Measurements from ENCODE around the gene DEFB115. TPM values are rescaled to one million over a fixed set of nuclear protein-coding genes. Genes with fewer than 3 reads are reported as not detected.

Gene DEFB115, protein sequence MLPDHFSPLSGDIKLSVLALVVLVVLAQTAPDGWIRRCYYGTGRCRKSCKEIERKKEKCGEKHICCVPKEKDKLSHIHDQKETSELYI
- not detected for total RNA-seq

DNA sequence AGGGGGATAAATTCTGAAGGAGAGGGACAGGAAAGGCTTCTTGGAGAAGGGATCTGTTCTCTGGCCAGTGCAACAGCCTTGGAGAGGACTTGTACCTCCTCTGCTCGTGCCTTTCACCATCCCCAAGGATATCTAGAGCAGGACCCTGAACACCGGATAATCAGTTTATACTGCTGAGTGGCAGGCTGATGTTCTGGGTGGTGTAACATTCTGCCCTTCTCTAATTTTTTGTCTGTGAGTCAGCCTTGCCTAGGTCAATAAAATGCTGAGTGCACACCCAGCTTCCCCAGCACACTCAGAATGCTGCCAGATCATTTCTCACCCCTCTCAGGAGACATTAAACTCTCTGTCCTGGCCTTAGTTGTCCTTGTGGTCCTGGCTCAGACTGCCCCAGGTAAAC, at the start of gene DEFB115:
Gene DEFB115 (plus strand): TSS at position 301 of the 400 bp plus-strand sequence. CDS start 0 bp downstream, at position 301.
- Histone ChIP-seq H3K27ac (no peak within 1 kb of the TSS), H3K4me3 (no peak within 1 kb of the TSS), H3K36me3 (no peaks in the 10 kb centered on the region), H3K27me3 (no peaks in the 10 kb centered on the region), H3K9me3 (no peaks in the 10 kb centered on the region), H3K4me1 (no peaks in the 10 kb centered on the region)
- DNase-seq (ENCODE audit: low spot score in 2 of 2): no peak
- TF ChIP-seq EP300 (IDR thresholded peaks at IDR 0.05) (no peak), CTCF (IDR thresholded peaks at IDR 0.05) (no peak), POLR2A (IDR thresholded peaks at IDR 0.05) (no peak)
- WGBS, 2 donors: 56 to 58% methylated on average over 2 of the region's 2 CpGs

DNA sequence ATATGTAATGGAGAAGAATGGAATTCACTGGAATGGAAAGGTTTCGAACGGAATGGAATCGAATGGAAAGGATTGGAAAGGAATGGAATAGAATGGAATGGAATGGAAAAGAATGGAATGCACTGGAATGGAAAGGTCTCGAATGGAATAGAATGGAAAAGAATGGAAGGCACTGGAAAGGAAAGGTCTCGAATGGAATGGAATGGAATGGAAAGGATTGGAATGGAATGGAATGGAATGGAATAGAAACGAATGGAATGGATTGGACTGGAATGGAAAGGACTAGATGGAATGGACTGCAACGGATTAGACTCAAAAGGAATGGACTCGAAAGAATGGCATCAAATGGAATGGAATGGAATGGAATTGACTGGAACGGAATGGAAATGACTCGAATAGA, 20.5 kb upstream of the DEFB115 start:
- WGBS, 2 donors: 71 to 75% methylated on average over 10 of the region's 10 CpGs
- no peaks in the 10 kb centered on the region for H3K4me1 ChIP-seq

GRCh38 chr20:31237763-31238162, 19.7 kb upstream of the DEFB115 start:
- Histone ChIP-seq H3K4me1 (no peaks in the 10 kb centered on the region), H3K4me3 (no peak overlapping the region), H3K9me3 (peaks cover 0 to 98% (median 8%) of the 10 kb centered on the region in 4 donors), H3K27ac (no peak overlapping the region), H3K36me3 (no peaks in the 10 kb centered on the region), H3K27me3 (no peaks in the 10 kb centered on the region)
- DNase-seq (ENCODE audit: low spot score in 2 of 2): no peak
- WGBS, 2 donors: 70 to 72% methylated on average over 6 of the region's 6 CpGs
- TF ChIP-seq CTCF (IDR thresholded peaks at IDR 0.05): no peak

More for the DNA sequence above, 20.5 kb upstream of the DEFB115 start:
- no peak for DNase-seq (ENCODE audit: low spot score in 2 of 2)
- Histone ChIP-seq H3K36me3 (no peaks in the 10 kb centered on the region), H3K4me3 (no peak overlapping the region), H3K27ac (no peak overlapping the region), H3K27me3 (no peaks in the 10 kb centered on the region), H3K9me3 (peaks cover 0 to 98% (median 6%) of the 10 kb centered on the region in 4 donors)
- no peak for TF ChIP-seq EP300 (IDR thresholded peaks at IDR 0.05)
- no peak for TF ChIP-seq CTCF (IDR thresholded peaks at IDR 0.05)
- TF ChIP-seq POLR2A (IDR thresholded peaks at IDR 0.05): no peak

GRCh38 chr20:31239139-31239538, 18.3 kb upstream of the DEFB115 start:
- Histone ChIP-seq H3K4me1 (no peaks in the 10 kb centered on the region), H3K27me3 (no peaks in the 10 kb centered on the region), H3K27ac (no peak overlapping the region), H3K36me3 (no peaks in the 10 kb centered on the region), H3K9me3 (peaks cover 0 to 99% (median 9%) of the 10 kb centered on the region in 4 donors), H3K4me3 (no peak overlapping the region)
- DNase-seq (ENCODE audit: low spot score in 2 of 2): no peak
- WGBS, 2 donors: 67 to 73% methylated on average over 8 of the region's 8 CpGs
- TF ChIP-seq EP300 (IDR thresholded peaks at IDR 0.05) (no peak), CTCF (IDR thresholded peaks at IDR 0.05) (no peak), POLR2A (IDR thresholded peaks at IDR 0.05) (no peak)

DNA sequence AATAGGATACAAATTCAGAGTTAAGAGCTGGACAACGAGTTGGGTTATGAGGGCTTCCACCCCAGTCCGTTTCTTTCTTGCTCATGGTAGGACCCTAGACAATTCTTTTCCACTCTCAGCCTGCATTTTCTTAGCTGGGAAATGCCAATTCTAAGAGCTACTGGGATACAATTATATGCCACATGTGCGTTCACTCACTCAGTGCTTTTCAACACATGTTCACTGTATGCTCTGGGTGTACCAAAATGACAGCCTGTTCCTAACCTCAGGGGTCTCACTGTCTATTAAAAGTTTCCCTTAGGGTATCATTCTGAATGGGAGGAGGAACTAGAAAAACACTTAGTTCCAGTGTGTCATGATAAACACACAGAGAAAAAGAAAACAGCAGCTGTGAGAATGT, 505 bp upstream of the DEFB115 start:
- Histone ChIP-seq H3K4me3 (no peak overlapping the region), H3K27ac (no peak overlapping the region), H3K4me1 (no peaks in the 10 kb centered on the region), H3K9me3 (no peaks in the 10 kb centered on the region), H3K36me3 (no peaks in the 10 kb centered on the region), H3K27me3 (no peaks in the 10 kb centered on the region)
- TF ChIP-seq CTCF (IDR thresholded peaks at IDR 0.05) (no peak), POLR2A (IDR thresholded peaks at IDR 0.05) (no peak), EP300 (IDR thresholded peaks at IDR 0.05) (no peak)
- WGBS, 2 donors: 38 to 42% methylated on average over 3 of the region's 3 CpGs
- DNase-seq (ENCODE audit: low spot score in 2 of 2): no peak
